HCT116 (cell line): ENCODE measurements around the gene HHAT.

Experiments
- CEBPB ChIP-seq: IDR thresholded peaks from 2 replicates; pipeline ENCODE4 v1.6.1; 2012; ENCODE audit warnings: low read depth
- CTCF ChIP-seq, 3 experiments: fragments of 200-600 bp in 1 of 3; sonication (generic) in 1 of 3; IDR thresholded peaks in 2 of 3; conservative IDR thresholded peaks in 1 of 3; 2 replicates each; pipeline ENCODE4 v1.5.1; 2012 to 2017; ENCODE audit warnings: low read depth in 2 of 3, low read length in 2 of 3, antibody characterized with exemption in 1 of 3, borderline replicate concordance in 1 of 3, control low read depth in 1 of 3, mild to moderate bottlenecking in 1 of 3, mixed read lengths in 1 of 3, mixed run types in 1 of 3, moderate library complexity in 1 of 3; ENCODE audit not compliant: insufficient read depth in 1 of 3
- EZH2 ChIP-seq: fragments of 200-600 bp; sonication (generic); IDR thresholded peaks from 2 replicates; pipeline ENCODE4 v1.6.1; 2017; ENCODE audit warnings: antibody characterized with exemption, mixed run types
- MAX ChIP-seq: IDR thresholded peaks from 2 replicates; pipeline ENCODE4 v1.6.1; 2012
- POLR2A ChIP-seq: IDR thresholded peaks from 2 replicates; pipeline ENCODE4 v1.7.0; 2011; ENCODE audit warnings: borderline replicate concordance; ENCODE audit not compliant: insufficient read depth, insufficient read length; ENCODE audit errors: extremely low read depth
- POLR2AphosphoS5 ChIP-seq: IDR thresholded peaks from 2 replicates; pipeline ENCODE4 v1.6.1; 2011; ENCODE audit warnings: mild to moderate bottlenecking, low read depth, low read length, moderate library complexity
- RAD21 ChIP-seq: IDR thresholded peaks from 2 replicates; pipeline ENCODE4 v1.6.1; 2012; ENCODE audit warnings: low read depth, mild to moderate bottlenecking
- SIN3A ChIP-seq: IDR thresholded peaks from 2 replicates; pipeline ENCODE4 v1.6.1; 2012; ENCODE audit warnings: low read depth
- SP1 ChIP-seq: IDR thresholded peaks from 2 replicates; pipeline ENCODE4 v1.6.1; 2012; ENCODE audit warnings: low read depth
- TCF7L2 ChIP-seq: IDR thresholded peaks from 2 replicates; pipeline ENCODE4 v1.7.0; 2011; ENCODE audit warnings: borderline replicate concordance, inconsistent platforms; ENCODE audit not compliant: insufficient read depth, insufficient read length; ENCODE audit errors: extremely low read depth
- YY1 ChIP-seq: IDR thresholded peaks from 2 replicates; pipeline ENCODE4 v1.6.1; 2011; ENCODE audit warnings: low read length, low read depth, moderate library complexity, mild to moderate bottlenecking; ENCODE audit not compliant: insufficient replicate concordance; ENCODE audit errors: extremely low read depth

- no peak for TF ChIP-seq CTCF (IDR thresholded peaks at IDR 0.05 in 2 of 3, conservative IDR thresholded peaks at IDR 0.05 in 1 of 3; ENCODE audit: borderline replicate concordance in 1 of 3, insufficient read depth in 1 of 3, low read depth in 2 of 3, low read length in 2 of 3)
- no peak for TF ChIP-seq POLR2A
- no peak for TF ChIP-seq SP1
- TF ChIP-seq YY1 = no peak
- no peak for TF ChIP-seq SIN3A
- TF ChIP-seq CEBPB = no peak
- no peak for TF ChIP-seq POLR2AphosphoS5
- no peak for TF ChIP-seq RAD21
- no peak for TF ChIP-seq MAX
- no peak for TF ChIP-seq EZH2
- TF ChIP-seq TCF7L2 = no peak
Observed at GRCh38 chr1:210624722-210625121, 296.0 kb downstream of the HHAT start.
